ENCODE data around the gene CACNA1D. TPM values are rescaled to one million over a fixed set of nuclear protein-coding genes. Genes with fewer than 3 reads are reported as not detected.

CACNA1D gene
- total RNA-seq, 1 donor from 2014 or later = 1.5 TPM

DNA sequence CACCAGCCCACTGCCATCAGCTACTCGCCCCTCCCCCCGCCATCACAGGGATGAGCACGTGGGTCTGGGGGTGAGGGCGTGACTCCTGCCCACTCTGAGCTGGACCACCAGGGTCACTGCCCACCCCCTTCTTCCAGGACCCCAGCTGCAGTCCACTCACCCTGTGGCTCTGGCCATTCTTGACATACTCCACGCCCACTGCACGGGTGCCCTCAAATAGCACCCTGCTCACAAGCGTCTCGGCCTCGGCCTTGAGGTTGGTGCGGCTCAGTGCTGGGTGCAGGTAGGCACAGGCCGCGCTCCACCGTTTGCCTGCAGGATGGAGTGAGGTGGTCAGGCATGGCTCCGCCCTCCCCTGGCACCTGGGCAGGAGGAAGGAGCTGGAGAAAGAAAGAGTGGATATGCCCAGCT, 327.9 kb downstream of the CACNA1D start:
- DNase-seq (ENCODE audit: low read depth) = no peak

DNA sequence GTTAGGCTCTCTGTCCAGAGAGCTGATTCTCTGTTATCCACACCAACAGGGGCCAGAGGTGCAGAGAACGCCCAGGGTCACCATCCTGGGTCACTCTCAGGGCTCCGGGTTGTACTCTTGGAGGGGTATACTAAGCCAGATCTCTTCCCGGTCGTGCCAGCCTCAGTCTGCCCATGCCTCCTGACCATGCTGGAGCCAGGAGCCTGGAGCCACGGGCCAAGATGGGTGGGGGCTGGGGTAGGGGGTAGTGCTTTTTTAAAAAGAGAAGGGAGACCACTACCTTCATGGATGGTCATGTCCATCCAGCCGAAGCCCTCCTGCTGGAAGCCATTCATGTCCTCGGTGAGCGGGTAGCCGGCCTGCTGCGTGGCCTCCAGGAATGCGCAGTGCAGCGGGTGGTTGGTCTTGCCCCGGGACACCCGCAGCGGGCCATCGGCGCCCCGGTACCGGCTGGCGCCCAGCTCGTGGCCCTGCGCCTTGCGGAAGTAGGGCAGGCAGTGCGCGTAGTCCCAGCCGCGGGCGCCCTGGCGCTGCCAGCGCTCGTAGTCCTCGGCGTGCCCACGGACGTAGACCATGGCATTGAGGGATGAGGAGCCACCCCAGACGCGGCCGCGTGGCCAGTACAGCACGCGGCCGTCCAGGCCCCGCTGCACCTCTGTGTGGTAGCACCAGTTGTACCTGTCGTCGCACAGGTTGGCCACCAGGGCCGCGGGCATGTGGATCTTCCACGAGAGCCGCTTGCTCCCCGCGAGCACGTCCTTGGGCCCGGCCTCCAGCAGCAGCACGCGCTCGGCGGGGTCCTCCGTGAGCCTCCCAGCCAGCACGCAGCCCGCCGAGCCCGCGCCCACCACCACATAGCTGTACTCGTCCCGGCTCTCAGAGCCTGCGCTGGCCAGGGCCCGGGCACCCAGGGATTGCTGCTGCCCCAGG, 328.9 kb downstream of the CACNA1D start:
- DNase-seq (ENCODE audit: low read depth) = no peak

GRCh38 chr3:53823956-53824657, 329.7 kb downstream of the CACNA1D start:
- no peak for DNase-seq (ENCODE audit: low read depth)

- no peak for DNase-seq (ENCODE audit: low read depth)
These were observed 330.4 kb downstream of the CACNA1D start for GRCh38 chr3:53824795-53825194.

DNA sequence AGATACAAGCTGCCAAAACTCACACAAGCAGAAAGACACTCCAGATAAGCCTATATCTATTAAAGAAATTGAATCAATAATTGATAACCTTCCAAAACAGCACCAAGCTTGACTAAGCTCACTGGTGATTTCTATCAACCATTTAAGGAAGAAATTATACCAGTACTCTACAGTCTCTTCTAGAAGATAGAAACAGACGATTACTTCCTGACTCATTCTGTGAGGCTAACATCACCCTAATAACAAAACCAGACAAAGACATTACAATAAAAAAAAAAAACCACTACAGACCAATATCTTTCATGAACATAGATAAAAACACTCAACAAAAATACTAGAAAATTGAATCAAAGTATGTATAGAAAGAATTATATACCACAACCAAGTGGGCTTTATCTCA, 331.6 kb downstream of the CACNA1D start:
- DNase-seq (ENCODE audit: low read depth) = no peak

DNA sequence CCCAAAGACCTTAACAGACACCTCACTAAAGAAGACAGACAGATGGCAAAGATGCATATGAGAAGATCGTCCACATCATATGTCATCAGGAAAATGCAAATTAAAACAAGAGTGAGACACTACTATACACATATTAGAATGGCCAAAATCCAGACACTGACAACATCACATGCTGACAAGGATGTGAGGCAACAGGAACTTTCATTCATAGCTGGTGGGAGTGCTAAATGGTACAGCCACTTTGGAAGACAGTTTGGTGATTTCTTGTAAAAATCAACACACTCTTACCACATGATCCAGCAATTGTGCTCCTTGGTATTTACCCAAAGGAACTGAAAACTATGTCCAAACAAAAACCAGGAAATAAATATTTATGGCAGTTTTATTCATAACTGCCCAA, 334.2 kb downstream of the CACNA1D start:
- no peak for DNase-seq (ENCODE audit: low read depth)

DNA sequence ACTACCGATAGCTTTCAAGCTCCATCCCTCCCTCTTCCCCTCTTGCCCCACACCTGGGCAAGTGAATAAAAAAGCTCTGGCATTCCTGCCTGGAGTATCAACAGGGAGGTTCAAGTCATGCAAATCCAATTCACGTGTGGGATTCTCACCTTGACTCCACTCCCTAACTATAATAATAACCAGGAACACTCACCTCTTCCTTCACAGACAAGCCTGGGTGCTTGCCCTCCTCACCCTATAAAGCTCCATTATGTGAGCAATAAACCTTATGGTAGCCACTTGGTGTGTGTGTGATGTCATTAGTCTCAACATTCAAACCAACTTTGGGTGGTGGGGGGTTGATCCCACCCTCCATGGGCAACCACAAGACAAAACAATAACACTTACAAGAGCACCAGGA, 335.2 kb downstream of the CACNA1D start:
- DNase-seq (ENCODE audit: low read depth) = no peak

- no peak for DNase-seq (ENCODE audit: low read depth)
These were observed 336.5 kb downstream of the CACNA1D start for GRCh38 chr3:53830944-53831343.

- no peak for DNase-seq (ENCODE audit: low read depth)
These were observed 338.7 kb downstream of the CACNA1D start for GRCh38 chr3:53833053-53833645.

GRCh38 chr3:53833700-53834099, 339.3 kb downstream of the CACNA1D start:
- DNase-seq (ENCODE audit: low read depth) = no peak

DNA sequence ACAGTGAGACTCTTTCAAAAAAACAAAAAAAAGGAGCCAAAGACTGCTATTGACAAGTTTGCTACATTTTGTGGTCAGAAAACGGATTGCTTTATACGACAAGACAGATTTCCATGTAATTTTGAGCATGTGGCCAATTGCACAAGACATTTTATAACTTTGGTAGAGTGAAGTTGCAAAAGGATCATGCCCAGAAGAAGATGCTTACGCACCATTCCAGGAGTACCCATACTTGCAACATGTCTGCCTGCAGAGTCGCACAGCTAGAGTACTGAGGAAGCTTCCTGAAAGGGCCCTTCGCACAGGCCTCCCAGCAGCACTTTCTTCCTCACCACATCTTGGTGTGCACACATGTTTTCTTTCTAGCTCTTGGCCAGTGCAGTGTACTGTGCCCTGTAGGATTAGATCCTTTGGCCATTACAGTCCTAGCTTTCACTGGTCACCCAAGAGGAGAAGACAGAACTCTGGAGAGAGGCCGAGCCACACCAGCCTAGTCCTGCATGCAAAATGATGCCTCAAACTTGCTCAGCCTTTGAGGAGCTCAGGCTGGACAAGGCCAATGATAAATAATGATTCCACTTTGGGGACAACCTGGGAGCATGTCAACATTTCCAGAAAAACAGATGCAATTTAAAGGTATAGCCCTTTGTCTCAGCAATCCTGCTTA, 340.2 kb downstream of the CACNA1D start:
- no peak for DNase-seq (ENCODE audit: low read depth)

DNA sequence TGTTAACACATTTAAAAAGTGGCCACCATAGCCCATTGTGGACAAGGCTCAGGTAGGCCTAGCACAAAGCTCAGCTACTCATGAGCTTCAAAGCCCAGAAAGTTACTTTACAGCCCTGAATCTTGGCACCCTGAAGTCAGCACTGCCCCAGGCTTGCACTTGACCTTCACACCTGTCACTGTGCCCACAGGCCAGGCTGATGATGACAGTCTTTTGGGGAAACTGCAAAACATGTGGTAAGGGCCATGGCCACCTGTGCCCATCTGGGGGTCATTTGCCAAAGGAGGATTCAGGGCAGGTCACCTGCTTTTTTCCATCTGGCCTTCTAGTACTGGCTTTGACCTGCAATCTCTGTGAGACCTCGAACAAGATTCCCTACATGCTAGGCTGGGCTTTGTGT, 340.8 kb downstream of the CACNA1D start:
- DNase-seq (ENCODE audit: low read depth) = no peak

DNA sequence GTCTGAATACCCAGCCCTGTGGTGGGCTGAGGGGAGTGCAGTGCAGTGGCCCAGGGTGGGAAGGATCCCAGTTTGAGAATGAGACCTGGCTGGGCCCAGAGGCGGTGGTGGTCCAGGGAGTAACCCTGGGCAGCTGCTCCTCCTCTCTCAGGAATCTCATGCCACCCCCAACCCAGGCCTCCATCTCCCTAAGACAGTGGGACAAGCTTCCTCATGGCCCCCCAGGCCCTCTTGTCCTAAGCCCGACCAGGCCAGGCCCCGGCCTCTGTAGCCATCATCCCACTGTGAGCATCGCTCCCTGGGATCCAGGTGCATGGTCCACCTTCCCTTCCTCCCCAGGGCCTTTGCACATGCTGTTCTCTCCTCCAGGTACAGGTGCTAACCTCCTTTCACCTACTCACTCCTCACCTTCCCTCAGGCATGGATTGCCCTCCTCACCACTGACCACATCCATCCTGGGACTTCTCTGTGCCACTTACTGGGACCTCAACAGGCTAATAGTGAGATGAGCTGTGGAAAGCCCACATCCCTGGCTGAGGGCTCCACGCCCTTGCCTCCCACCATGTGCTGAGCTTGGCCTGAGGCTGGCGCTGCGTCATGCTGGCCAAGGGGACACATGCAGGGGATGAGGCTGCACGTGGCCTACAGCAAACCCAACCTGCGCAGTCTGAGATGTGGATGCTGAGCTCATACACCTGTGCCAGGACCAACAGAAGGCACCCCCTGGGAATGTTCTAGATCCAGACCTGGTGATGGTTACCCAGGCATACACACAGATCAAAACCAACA, 341.9 kb downstream of the CACNA1D start:
- no peak for DNase-seq (ENCODE audit: low read depth)

DNA sequence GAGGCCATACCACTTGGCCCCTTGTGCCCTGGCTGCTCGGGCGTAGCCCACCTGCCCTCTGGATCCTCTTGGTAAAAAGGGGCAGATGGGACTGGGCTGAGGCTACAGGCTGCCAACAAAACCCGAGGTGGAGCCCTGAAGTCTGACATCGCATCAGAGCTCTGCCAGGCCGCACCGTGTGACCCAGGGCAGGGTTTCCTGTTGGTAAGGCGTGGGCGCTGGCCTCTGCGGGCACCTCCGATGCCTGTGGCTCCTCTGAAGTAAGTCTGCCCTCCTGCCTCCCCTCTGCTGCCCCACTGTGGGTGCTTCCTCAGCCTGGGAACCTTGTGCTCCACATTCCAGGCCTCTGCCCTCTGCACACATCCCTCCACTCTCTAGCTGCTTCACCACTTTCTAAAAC, 342.9 kb downstream of the CACNA1D start:
- peak; percentile 28 for DNase-seq (ENCODE audit: low read depth)

DNA sequence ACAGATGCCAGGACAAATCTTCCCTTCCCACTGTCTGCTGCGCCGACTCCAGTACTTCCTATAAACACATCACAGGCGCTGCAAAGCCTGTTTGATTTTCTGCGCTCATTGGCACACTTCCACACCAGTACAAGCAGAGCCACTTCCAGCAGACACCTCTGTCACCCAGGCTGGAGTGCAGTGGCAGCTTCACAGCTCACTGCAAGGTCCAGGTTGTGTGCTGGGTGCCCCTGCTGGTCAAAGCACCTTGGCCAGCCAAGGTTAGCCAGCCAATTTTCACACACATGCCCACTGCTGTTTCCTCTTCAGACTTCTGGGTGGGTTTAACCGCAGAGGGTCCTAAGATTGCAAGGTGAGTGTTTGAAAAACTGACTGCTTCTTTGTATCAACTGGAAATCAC, 346.9 kb downstream of the CACNA1D start:
- no peak for DNase-seq (ENCODE audit: low read depth)

DNA sequence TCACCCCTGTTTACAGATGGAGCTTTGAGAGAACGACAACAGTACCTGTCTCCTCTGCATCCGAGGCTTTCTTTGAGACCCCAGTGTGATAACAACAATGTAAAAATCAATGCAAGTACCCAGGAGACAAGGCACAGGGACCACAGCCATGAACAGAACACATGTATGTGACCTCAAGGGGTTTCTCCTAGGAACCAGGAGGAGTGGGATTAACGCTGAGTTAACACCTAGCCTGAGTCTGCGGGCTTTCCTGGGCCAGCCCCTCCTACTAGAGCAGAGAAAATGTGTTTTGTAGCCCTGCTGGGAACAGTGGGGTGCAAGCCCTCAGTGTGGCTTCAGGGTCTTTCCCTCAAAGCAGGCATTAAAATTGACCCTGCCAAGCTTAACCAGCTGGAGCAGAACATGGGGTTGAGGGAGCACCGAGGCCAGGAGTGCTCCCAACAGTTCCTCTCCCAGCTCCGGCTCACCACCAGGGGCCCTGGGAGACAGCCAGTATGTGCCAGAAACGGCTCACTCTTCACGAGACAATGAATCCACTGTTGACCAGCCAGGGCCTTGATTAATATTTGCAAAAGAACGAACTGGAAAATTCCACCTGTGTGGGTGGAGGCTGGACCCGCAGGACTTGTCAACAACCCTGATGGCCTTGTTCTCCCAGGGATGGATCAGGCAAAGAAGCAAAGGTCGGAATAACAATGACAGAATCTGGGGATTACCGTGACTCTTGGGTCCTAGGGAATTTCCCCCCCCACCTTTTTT, 348.2 kb downstream of the CACNA1D start:
- peak; percentile 97 for DNase-seq (ENCODE audit: low read depth)

- no peak for DNase-seq (ENCODE audit: low read depth)
These were observed 349.1 kb downstream of the CACNA1D start for GRCh38 chr3:53843195-53844177.

GRCh38 chr3:53844262-53845102, 350.1 kb downstream of the CACNA1D start:
- DNase-seq (ENCODE audit: low read depth) = peak; percentile 48

Measured in renal cortical epithelial cell (primary cell).